Fibroblast of pulmonary artery (primary cell): ENCODE results near the gene CCNC.

ENCODE experiments used
- DNase-seq: peaks from one replicate; pipeline ENCODE4 v3.0.0-alpha.2; 2010; ENCODE audit warnings: low read depth
- H3K4me3 ChIP-seq: replicated peaks from 2 replicates; pipeline ENCODE4 v1.5.1; 2011; ENCODE audit warnings: low read depth, mild to moderate bottlenecking, control low read depth, low read length, moderate library complexity
- TF ChIP-seq, protein P1 (sequence below): IDR thresholded peaks from 2 replicates; pipeline ENCODE4 v1.5.1; 2011; ENCODE audit warnings: mild to moderate bottlenecking, control low read depth, low read length, inconsistent platforms; ENCODE audit errors: missing control alignments

CCNC gene

DNA sequence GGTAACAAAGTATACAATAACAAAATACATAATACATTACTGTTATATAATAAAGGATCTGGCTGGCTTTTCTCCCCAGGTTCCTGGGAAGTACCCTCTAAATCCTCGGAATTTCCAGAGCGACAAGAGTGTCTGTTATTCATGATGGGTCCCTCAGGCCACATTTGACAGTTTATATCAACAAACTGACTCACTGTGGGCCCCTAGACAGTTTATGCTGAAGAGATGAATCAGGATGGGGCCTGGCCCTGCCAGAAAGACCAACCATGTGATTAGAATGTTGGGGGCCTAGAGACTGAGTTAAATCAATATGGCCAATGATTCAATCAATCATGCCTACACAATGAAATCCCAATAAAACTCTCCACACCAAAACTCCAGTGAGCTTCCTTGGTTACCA, 66.7 kb downstream of the CCNC start:
- no peak overlapping the region for H3K4me3 ChIP-seq
- no peak for DNase-seq
- TF ChIP-seq, protein P1, sequence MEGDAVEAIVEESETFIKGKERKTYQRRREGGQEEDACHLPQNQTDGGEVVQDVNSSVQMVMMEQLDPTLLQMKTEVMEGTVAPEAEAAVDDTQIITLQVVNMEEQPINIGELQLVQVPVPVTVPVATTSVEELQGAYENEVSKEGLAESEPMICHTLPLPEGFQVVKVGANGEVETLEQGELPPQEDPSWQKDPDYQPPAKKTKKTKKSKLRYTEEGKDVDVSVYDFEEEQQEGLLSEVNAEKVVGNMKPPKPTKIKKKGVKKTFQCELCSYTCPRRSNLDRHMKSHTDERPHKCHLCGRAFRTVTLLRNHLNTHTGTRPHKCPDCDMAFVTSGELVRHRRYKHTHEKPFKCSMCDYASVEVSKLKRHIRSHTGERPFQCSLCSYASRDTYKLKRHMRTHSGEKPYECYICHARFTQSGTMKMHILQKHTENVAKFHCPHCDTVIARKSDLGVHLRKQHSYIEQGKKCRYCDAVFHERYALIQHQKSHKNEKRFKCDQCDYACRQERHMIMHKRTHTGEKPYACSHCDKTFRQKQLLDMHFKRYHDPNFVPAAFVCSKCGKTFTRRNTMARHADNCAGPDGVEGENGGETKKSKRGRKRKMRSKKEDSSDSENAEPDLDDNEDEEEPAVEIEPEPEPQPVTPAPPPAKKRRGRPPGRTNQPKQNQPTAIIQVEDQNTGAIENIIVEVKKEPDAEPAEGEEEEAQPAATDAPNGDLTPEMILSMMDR, result no peak

DNA sequence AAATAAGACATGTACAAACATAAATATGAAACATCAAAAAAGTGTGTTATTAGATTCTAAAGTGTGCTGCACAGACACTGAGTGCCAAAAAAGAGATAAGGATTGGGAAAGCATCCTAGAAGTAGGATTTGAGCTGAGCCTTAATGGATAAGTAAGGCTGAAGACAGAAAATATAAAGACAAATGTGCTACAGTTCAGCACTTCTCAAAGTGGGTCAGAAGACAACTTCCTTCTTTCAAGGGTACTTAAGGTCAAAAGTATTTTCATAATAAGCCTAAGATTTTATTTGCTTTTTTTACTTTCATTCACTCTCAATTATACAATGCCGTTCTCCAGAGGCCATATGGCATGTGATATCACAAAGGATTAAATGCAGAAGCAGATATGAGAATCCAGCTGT, 70.0 kb downstream of the CCNC start:
- TF ChIP-seq, protein P1, result no peak
- no peak for DNase-seq
- H3K4me3 ChIP-seq, result no peak overlapping the region

DNA sequence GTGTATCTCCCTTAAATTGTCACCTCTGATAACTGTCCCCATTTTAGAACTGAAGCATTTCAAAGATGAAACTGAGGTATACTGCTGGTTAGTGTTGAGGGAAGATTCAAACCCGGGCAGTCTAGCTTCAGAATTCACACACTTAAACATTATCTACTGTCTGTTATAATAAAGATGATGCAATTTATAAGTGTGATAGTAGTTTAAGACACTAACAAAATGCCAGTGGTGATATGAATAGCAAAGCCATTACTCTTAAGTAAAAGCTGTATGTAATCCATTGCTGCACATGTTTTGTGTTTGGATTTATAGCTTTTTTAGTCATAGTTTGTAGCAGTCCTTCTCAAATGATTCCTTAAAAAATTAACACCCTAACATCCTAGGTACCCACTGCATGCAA, 73.0 kb downstream of the CCNC start:
- no peak for DNase-seq
- TF ChIP-seq, protein P1, result no peak
- no peak overlapping the region for H3K4me3 ChIP-seq
